Sigmoid colon (tissue), 4 donors: Measurements from ENCODE around the gene CACNA1G.

Source experiments
- EP300 ChIP-seq, 4 donors: sonication (generic); formaldehyde crosslinking; IDR thresholded peaks; one replicate each; pipeline ENCODE4 v1.6.1; 2017; ENCODE audit warnings: antibody characterized with exemption in 4 of 4
- POLR2A ChIP-seq, 2 donors: fragments of 450-650 bp; IDR thresholded peaks; one replicate each; pipeline ENCODE4 v1.6.1; 2016; ENCODE audit warnings: antibody characterized with exemption in 2 of 2, mild to moderate bottlenecking in 2 of 2, moderate library complexity in 2 of 2
- POLR2AphosphoS5 ChIP-seq, 4 donors: sonication (generic); formaldehyde crosslinking; IDR thresholded peaks; one replicate each; pipeline ENCODE4 v1.6.1; 2017; ENCODE audit warnings: antibody characterized with exemption in 4 of 4
- TF ChIP-seq, protein P1 (sequence below), 4 experiments: fragments of 450-650 bp in 3 of 4; fragments of 200-600 bp in 1 of 4; IDR thresholded peaks; one replicate each; pipeline ENCODE4 v1.5.1; 2016 to 2019; ENCODE audit warnings: antibody characterized with exemption in 4 of 4, mild to moderate bottlenecking in 3 of 4, moderate library complexity in 2 of 4

DNA sequence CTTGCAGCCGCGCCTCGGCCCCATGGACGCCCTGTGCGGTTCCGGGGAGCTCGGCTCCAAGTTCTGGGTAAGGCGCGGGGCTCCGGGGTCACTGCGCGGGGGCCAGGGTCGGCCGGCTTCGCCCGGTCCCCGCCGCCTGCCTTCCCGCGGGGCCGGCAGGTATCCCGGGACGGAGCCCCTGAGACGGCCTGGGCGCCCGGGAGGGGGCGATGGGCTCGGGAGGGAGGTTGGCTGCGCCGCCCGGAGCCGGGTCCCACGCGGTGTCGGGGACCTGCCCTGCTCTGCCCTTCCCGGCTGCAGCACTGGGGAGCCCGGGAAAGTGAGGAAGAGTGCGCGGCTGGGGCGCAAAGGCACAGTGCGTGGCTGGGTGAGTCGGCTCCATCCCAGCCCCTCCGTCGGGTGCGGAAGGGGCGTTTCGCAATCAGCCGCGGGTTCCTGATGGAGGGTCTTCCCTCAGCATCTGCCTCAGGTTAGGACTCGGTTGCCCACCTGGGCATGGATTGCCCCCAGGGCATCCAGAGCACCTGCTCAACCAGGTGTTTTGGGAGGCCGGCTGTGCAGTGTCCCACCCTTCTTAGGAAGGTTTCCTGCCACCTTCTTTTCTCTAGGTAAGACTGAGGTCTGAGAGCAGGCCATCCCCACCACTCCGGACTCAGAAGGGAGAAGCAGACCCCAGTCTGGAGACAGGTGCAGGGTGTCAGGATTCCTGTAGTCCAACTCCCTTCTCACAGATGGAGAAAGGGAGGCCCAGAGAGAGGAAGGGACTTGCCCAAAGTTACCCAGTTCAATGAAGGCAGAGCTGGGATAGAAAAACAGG is 74.6 kb downstream of the CACNA1G start:
- TF ChIP-seq, protein P1, sequence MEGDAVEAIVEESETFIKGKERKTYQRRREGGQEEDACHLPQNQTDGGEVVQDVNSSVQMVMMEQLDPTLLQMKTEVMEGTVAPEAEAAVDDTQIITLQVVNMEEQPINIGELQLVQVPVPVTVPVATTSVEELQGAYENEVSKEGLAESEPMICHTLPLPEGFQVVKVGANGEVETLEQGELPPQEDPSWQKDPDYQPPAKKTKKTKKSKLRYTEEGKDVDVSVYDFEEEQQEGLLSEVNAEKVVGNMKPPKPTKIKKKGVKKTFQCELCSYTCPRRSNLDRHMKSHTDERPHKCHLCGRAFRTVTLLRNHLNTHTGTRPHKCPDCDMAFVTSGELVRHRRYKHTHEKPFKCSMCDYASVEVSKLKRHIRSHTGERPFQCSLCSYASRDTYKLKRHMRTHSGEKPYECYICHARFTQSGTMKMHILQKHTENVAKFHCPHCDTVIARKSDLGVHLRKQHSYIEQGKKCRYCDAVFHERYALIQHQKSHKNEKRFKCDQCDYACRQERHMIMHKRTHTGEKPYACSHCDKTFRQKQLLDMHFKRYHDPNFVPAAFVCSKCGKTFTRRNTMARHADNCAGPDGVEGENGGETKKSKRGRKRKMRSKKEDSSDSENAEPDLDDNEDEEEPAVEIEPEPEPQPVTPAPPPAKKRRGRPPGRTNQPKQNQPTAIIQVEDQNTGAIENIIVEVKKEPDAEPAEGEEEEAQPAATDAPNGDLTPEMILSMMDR (IDR thresholded peaks at IDR 0.05), result no peak
- TF ChIP-seq POLR2AphosphoS5 (IDR thresholded peaks at IDR 0.05) (no peak), POLR2A (IDR thresholded peaks at IDR 0.05) (no peak), EP300 (IDR thresholded peaks at IDR 0.05) (no peak)
